ENCODE results near the gene BBS7.

Gene BBS7

DNA sequence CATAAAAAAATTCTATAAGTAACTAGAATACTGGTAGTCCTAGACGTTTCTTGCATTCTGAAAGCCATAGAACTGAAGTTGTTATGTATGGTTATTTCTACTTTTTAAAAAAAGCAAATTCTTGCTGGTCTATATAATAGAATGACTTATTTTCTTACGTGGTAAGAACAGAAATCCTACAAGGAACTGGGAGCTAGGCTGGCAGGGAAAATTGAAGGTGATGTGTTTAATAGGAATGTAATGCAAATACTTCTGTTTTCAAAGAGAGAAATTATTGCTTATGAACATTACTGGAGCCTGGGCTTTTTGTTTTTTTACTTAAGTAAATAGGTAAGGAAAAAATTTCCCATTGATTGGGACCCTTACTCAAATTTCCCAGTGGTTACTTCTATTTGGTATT is 55.5 kb downstream of the BBS7 start:
- H3K4me3 ChIP-seq (ENCODE audit: low read length in 2 of 2) = no peak overlapping the region
- no peak overlapping the region for H3K27ac ChIP-seq (ENCODE audit: low read length)
- no peak overlapping the region for H3K9ac ChIP-seq (ENCODE audit: low read length in 2 of 2)
- no peaks in the 10 kb centered on the region for H3K4me1 ChIP-seq (ENCODE audit: control insufficient read depth, insufficient read depth, low read length)
- peaks cover 17 to 55% of the 10 kb centered on the region in 2 donors for H3K36me3 ChIP-seq (ENCODE audit: control insufficient read depth in 2 of 2, insufficient read depth in 2 of 2, low read length in 2 of 2)
- H3K27me3 ChIP-seq (ENCODE audit: control insufficient read depth in 1 of 2, insufficient read depth in 2 of 2, low read length in 2 of 2) = no peaks in the 10 kb centered on the region
- H3K9me3 ChIP-seq (ENCODE audit: control insufficient read depth in 2 of 2, low read length in 2 of 2) = no peaks in the 10 kb centered on the region

- no peaks in the 10 kb centered on the region for H3K4me1 ChIP-seq (ENCODE audit: control insufficient read depth, insufficient read depth, low read length)
- H3K4me3 ChIP-seq (ENCODE audit: low read length in 2 of 2) = no peak overlapping the region
- no peak overlapping the region for H3K9ac ChIP-seq (ENCODE audit: low read length in 2 of 2)
- H3K27ac ChIP-seq (ENCODE audit: low read length) = no peak overlapping the region
- no peaks in the 10 kb centered on the region for H3K9me3 ChIP-seq (ENCODE audit: control insufficient read depth in 2 of 2, low read length in 2 of 2)
- no peaks in the 10 kb centered on the region for H3K27me3 ChIP-seq (ENCODE audit: control insufficient read depth in 1 of 2, insufficient read depth in 2 of 2, low read length in 2 of 2)
- H3K36me3 ChIP-seq (ENCODE audit: control insufficient read depth in 2 of 2, insufficient read depth in 2 of 2, low read length in 2 of 2) = peaks cover 16 to 55% of the 10 kb centered on the region in 2 donors
Observed at GRCh38 chr4:121811122-121811521, 59.2 kb downstream of the BBS7 start.

GRCh38 chr4:121806411-121806810 is 63.9 kb downstream of the BBS7 start:
- H3K36me3 ChIP-seq (ENCODE audit: control insufficient read depth in 2 of 2, insufficient read depth in 2 of 2, low read length in 2 of 2) = peaks cover 16 to 36% of the 10 kb centered on the region in 2 donors

GRCh38 chr4:121801715-121802075 is 68.6 kb downstream of the BBS7 start:
- H3K9me3 ChIP-seq (ENCODE audit: control insufficient read depth in 2 of 2, low read length in 2 of 2) = no peaks in the 10 kb centered on the region
- H3K27me3 ChIP-seq (ENCODE audit: control insufficient read depth in 1 of 2, insufficient read depth in 2 of 2, low read length in 2 of 2) = no peaks in the 10 kb centered on the region
- H3K4me1 ChIP-seq (ENCODE audit: control insufficient read depth, insufficient read depth, low read length) = peaks cover 5% of the 10 kb centered on the region
- peak overlapping the region; percentile 98 for H3K27ac ChIP-seq (ENCODE audit: low read length)
- peaks cover 13 to 16% of the 10 kb centered on the region in 2 donors for H3K36me3 ChIP-seq (ENCODE audit: control insufficient read depth in 2 of 2, insufficient read depth in 2 of 2, low read length in 2 of 2)
- peak overlapping the region; percentile 93 to 99 for H3K9ac ChIP-seq (ENCODE audit: low read length in 2 of 2)
- H3K4me3 ChIP-seq (ENCODE audit: low read length in 2 of 2) = peak overlapping the region; percentile 88 to 97

More at GRCh38 chr4:121806411-121806810, 63.9 kb downstream of the BBS7 start:
- H3K27me3 ChIP-seq (ENCODE audit: control insufficient read depth in 1 of 2, insufficient read depth in 2 of 2, low read length in 2 of 2) = no peaks in the 10 kb centered on the region
- H3K9ac ChIP-seq (ENCODE audit: low read length in 2 of 2) = no peak overlapping the region
- no peaks in the 10 kb centered on the region for H3K9me3 ChIP-seq (ENCODE audit: control insufficient read depth in 2 of 2, low read length in 2 of 2)
- H3K4me3 ChIP-seq (ENCODE audit: low read length in 2 of 2) = no peak overlapping the region
- H3K4me1 ChIP-seq (ENCODE audit: control insufficient read depth, insufficient read depth, low read length) = peaks cover 5% of the 10 kb centered on the region
- no peak overlapping the region for H3K27ac ChIP-seq (ENCODE audit: low read length)

GRCh38 chr4:121800961-121801714 is 69.1 kb downstream of the BBS7 start, which contains the start of gene EXOSC9:
Gene EXOSC9, plus strand, starts transcription at chr4:121801323. Its CDS starts 102 bp downstream, at chr4:121801425.
- no peaks in the 10 kb centered on the region for H3K27me3 ChIP-seq (ENCODE audit: control insufficient read depth in 1 of 2, insufficient read depth in 2 of 2, low read length in 2 of 2)
- H3K9me3 ChIP-seq (ENCODE audit: control insufficient read depth in 2 of 2, low read length in 2 of 2) = no peaks in the 10 kb centered on the region
- H3K36me3 ChIP-seq (ENCODE audit: control insufficient read depth in 2 of 2, insufficient read depth in 2 of 2, low read length in 2 of 2) = peaks cover 10 to 11% of the 10 kb centered on the region in 2 donors
- H3K4me3 ChIP-seq (ENCODE audit: low read length in 2 of 2) = peak within 1 kb of the TSS; percentile 88 to 97
- H3K4me1 ChIP-seq (ENCODE audit: control insufficient read depth, insufficient read depth, low read length) = peaks cover 5% of the 10 kb centered on the region
- peak within 1 kb of the TSS; percentile 98 for H3K27ac ChIP-seq (ENCODE audit: low read length)
- H3K9ac ChIP-seq (ENCODE audit: low read length in 2 of 2) = peak within 1 kb of the TSS; percentile 93 to 99

DNA sequence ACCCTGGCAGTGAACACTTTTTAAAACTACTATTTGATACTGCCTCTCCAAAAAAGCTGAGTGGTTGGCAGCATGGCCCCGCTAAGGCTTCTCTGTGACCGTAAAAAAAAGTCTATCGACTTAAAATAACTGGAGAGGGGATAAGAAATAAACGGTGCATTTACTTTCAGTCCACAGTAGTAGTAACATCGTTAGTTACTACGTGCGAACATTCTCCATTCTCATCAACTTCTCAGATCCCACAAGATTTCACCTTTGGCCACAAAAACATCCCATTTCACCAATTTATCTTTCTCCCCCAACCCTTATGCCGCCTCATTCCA is 69.7 kb downstream of the BBS7 start:
- peaks cover 10 to 11% of the 10 kb centered on the region in 2 donors for H3K36me3 ChIP-seq (ENCODE audit: control insufficient read depth in 2 of 2, insufficient read depth in 2 of 2, low read length in 2 of 2)
- H3K9ac ChIP-seq (ENCODE audit: low read length in 2 of 2) = peak overlapping the region; percentile 93 to 99
- peak overlapping the region; percentile 98 for H3K27ac ChIP-seq (ENCODE audit: low read length)
- no peaks in the 10 kb centered on the region for H3K27me3 ChIP-seq (ENCODE audit: control insufficient read depth in 1 of 2, insufficient read depth in 2 of 2, low read length in 2 of 2)
- H3K9me3 ChIP-seq (ENCODE audit: control insufficient read depth in 2 of 2, low read length in 2 of 2) = no peaks in the 10 kb centered on the region
- peaks cover 5% of the 10 kb centered on the region for H3K4me1 ChIP-seq (ENCODE audit: control insufficient read depth, insufficient read depth, low read length)
- peak overlapping the region; percentile 88 to 97 for H3K4me3 ChIP-seq (ENCODE audit: low read length in 2 of 2)

DNA sequence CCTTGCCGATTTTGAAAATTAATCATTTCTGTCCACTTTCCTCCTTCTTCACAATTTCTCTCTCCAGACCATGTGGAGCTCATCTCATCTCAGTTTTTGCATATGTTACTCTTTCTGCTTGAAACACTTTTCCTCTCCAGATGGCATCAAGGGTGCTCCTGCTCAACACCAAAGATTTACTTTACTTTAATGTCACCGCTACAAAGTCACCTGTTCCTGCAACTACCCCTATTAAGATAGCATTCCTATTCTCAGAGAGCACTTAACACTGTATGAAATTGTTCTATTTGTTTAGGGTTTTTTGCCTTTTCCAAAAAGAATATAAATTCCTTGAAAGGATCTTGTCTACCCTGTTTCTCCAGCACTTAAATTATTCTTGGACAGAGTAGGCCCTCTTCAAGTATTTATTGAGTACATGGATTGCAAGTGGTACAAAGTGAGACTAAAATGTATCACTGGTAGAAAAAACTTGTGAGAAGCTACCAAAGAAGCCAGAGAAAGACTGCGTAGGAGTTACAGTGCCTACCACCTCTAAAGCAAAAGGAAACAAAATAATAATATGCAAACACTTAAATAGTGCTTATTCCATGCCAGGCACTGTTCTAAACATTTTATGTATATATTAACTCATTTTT is 70.3 kb downstream of the BBS7 start:
- Histone ChIP-seq H3K36me3 (ENCODE audit: control insufficient read depth in 2 of 2, insufficient read depth in 2 of 2, low read length in 2 of 2) (peaks cover 5 to 11% of the 10 kb centered on the region in 2 donors), H3K9me3 (ENCODE audit: control insufficient read depth in 2 of 2, low read length in 2 of 2) (no peaks in the 10 kb centered on the region), H3K4me1 (ENCODE audit: control insufficient read depth, insufficient read depth, low read length) (peaks cover 5% of the 10 kb centered on the region), H3K4me3 (ENCODE audit: low read length in 2 of 2) (peak overlapping the region in 1 of 2 donors; percentile 88), H3K9ac (ENCODE audit: low read length in 2 of 2) (no peak overlapping the region), H3K27ac (ENCODE audit: low read length) (no peak overlapping the region), H3K27me3 (ENCODE audit: control insufficient read depth in 1 of 2, insufficient read depth in 2 of 2, low read length in 2 of 2) (no peaks in the 10 kb centered on the region)

DNA sequence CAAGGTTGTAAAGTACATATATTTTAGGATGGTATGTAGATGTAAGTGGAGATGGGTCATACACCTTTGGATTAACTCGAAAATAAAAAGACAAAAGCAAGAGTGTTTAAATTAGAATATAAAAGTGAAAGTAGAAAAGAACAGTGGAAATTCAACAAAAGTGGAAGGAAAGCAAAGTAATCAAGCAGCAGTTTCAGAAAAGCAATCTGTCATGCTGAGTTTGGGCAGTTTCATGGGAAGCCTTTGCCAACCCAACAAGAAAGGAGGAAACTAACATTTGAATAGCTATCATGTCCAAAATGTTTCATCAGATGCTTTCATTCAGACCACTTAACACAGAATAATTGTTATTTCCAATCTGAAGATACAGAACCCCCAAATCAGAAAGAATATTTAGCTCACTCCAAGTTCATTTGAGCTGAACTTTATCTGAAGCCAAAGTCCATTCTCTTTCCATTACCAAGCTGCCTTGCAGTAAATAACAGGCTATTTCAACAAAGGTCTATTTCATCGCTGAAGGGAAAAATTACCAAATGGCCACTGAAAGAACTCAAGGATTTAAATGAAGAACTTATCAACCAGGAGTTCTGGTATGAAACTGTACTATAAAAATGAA is 71.0 kb downstream of the BBS7 start:
- Histone ChIP-seq H3K4me3 (ENCODE audit: low read length in 2 of 2) (no peak overlapping the region), H3K9me3 (ENCODE audit: control insufficient read depth in 2 of 2, low read length in 2 of 2) (no peaks in the 10 kb centered on the region), H3K27ac (ENCODE audit: low read length) (no peak overlapping the region), H3K4me1 (ENCODE audit: control insufficient read depth, insufficient read depth, low read length) (peaks cover 5% of the 10 kb centered on the region), H3K9ac (ENCODE audit: low read length in 2 of 2) (no peak overlapping the region), H3K27me3 (ENCODE audit: control insufficient read depth in 1 of 2, insufficient read depth in 2 of 2, low read length in 2 of 2) (no peaks in the 10 kb centered on the region), H3K36me3 (ENCODE audit: control insufficient read depth in 2 of 2, insufficient read depth in 2 of 2, low read length in 2 of 2) (peaks cover 0 to 5% of the 10 kb centered on the region in 2 donors)

GRCh38 chr4:121796283-121796682 is 74.0 kb downstream of the BBS7 start:
- Histone ChIP-seq H3K9ac (ENCODE audit: low read length in 2 of 2) (no peak overlapping the region), H3K27me3 (ENCODE audit: control insufficient read depth in 1 of 2, insufficient read depth in 2 of 2, low read length in 2 of 2) (no peaks in the 10 kb centered on the region), H3K27ac (ENCODE audit: low read length) (no peak overlapping the region), H3K4me1 (ENCODE audit: control insufficient read depth, insufficient read depth, low read length) (no peaks in the 10 kb centered on the region), H3K9me3 (ENCODE audit: control insufficient read depth in 2 of 2, low read length in 2 of 2) (no peaks in the 10 kb centered on the region), H3K4me3 (ENCODE audit: low read length in 2 of 2) (no peak overlapping the region), H3K36me3 (ENCODE audit: control insufficient read depth in 2 of 2, insufficient read depth in 2 of 2, low read length in 2 of 2) (no peaks in the 10 kb centered on the region)

DNA sequence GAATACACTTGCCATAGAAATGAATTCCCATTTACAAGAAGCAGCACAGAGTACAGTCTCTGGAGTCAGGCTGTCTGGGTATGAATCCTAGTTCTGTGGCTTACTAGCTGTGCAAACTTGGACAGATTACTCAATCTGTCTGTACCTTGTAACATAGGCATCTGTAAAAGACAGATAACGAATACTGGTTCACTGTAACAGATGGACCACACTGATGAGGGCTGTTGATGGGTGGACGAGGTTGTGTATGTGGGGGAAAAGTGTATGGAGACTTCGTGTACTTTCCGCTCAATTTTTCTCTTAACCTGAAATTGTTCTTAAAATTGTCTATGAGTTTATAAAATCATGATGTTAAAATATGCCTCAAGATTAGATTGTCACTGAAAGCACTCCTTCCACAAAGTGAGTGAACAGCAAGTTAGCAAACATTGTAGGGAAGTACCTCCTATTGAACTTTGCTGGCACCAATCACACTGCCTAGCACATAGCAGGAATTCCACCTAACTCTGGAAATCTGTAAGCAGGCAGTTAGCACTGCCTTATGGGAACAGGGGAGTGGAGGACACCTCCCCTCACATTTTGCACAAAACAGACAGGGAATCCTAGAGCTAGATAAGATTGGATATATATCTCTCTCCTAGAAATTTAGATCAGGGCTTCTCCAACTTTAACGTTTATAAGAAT is 75.6 kb downstream of the BBS7 start:
- H3K27me3 ChIP-seq (ENCODE audit: control insufficient read depth in 1 of 2, insufficient read depth in 2 of 2, low read length in 2 of 2) = no peaks in the 10 kb centered on the region
- H3K36me3 ChIP-seq (ENCODE audit: control insufficient read depth in 2 of 2, insufficient read depth in 2 of 2, low read length in 2 of 2) = no peaks in the 10 kb centered on the region
- no peak overlapping the region for H3K4me3 ChIP-seq (ENCODE audit: low read length in 2 of 2)
- H3K4me1 ChIP-seq (ENCODE audit: control insufficient read depth, insufficient read depth, low read length) = no peaks in the 10 kb centered on the region
- H3K27ac ChIP-seq (ENCODE audit: low read length) = no peak overlapping the region
- no peaks in the 10 kb centered on the region for H3K9me3 ChIP-seq (ENCODE audit: control insufficient read depth in 2 of 2, low read length in 2 of 2)
- H3K9ac ChIP-seq (ENCODE audit: low read length in 2 of 2) = no peak overlapping the region
